ENCODE measurements around the gene THAP4.

THAP4 gene

DNA sequence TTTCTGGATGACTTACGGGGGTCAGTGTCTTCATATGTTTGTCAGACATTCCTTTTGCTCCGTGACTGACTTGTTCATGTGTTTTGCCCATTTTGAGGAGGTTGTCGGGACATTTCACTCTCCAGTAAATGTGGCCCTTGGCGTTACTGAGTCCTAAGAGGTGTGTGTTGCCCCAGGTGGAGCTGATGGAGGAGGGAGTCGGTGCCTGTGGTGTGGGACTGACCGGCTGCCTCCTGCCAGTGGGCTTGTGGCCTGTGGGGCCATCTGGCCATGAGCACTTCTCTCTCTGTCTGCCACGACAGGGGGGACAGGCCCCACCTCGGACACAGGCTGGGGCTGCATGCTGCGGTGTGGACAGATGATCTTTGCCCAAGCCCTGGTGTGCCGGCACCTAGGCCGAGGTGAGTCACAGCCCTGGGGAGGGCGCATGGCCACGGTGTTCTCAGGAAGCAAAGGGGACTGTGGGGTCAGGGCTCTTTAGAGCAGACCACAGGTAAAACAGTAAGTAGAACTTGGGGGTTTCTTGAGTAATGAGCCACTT is 16.3 kb upstream of the THAP4 start:
- DNase-seq (ENCODE audit: extremely low read depth, insufficient read length): no peak
- H3K4me3 ChIP-seq (replicated peaks; ENCODE audit: low read depth, low read length): no peak overlapping the region
- peaks cover 29% of the 10 kb centered on the region for H3K36me3 ChIP-seq (ENCODE audit: control insufficient read depth, insufficient read depth, low read length)
- TF ChIP-seq, protein P1, sequence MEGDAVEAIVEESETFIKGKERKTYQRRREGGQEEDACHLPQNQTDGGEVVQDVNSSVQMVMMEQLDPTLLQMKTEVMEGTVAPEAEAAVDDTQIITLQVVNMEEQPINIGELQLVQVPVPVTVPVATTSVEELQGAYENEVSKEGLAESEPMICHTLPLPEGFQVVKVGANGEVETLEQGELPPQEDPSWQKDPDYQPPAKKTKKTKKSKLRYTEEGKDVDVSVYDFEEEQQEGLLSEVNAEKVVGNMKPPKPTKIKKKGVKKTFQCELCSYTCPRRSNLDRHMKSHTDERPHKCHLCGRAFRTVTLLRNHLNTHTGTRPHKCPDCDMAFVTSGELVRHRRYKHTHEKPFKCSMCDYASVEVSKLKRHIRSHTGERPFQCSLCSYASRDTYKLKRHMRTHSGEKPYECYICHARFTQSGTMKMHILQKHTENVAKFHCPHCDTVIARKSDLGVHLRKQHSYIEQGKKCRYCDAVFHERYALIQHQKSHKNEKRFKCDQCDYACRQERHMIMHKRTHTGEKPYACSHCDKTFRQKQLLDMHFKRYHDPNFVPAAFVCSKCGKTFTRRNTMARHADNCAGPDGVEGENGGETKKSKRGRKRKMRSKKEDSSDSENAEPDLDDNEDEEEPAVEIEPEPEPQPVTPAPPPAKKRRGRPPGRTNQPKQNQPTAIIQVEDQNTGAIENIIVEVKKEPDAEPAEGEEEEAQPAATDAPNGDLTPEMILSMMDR (IDR thresholded peaks at IDR 0.05; ENCODE audit: insufficient read depth, low read length, poor library complexity, severe bottlenecking): no peak
- H3K27me3 ChIP-seq (replicated peaks; ENCODE audit: control insufficient read depth, insufficient read depth, low read length): no peaks in the 10 kb centered on the region

DNA sequence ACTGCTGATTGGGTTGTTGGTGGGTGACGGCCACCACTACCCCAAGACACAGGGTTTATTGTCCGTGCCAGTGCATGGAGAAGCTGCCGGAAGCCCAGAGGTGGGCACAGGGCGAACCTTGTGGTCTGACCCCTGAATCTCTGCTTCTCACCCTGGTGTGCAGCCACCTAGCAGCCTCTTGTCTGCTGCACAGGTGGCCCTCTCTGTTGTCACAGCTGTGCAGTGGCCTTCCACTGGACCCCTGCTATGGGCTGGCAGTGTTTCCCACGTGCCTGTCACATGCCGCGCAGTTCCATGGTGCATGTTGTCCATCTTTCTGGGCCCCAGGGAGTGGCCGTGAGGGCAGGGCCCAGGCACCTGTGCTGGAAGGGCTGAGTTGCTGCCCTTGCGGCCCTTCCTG is 15.8 kb upstream of the THAP4 start:
- no peak for DNase-seq (ENCODE audit: extremely low read depth, insufficient read length)
- peaks cover 27% of the 10 kb centered on the region for H3K36me3 ChIP-seq (ENCODE audit: control insufficient read depth, insufficient read depth, low read length)
- TF ChIP-seq, protein P1 (IDR thresholded peaks at IDR 0.05; ENCODE audit: insufficient read depth, low read length, poor library complexity, severe bottlenecking): no peak
- H3K27me3 ChIP-seq (replicated peaks; ENCODE audit: control insufficient read depth, insufficient read depth, low read length): no peaks in the 10 kb centered on the region
- H3K4me3 ChIP-seq (replicated peaks; ENCODE audit: low read depth, low read length): no peak overlapping the region

DNA sequence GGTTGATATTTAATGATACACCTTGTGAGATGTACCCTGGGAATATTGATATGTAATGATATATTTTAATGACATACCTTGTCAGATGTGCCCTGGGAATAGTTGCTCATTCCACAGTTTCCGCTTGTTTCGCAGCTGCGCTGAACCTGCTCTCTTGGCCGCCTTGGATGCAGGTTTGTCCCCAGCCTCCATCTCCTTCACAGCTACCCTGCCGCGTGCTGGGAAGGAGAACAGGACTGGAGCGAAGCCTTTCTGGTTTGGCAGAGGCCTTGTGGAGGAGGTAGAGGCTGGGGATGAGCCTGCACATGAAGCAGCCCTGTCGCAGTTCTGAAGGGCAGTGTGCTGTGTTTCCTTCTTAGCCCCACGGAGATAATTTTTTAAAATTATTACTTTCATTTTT is 15.2 kb upstream of the THAP4 start:
- no peak overlapping the region for H3K4me3 ChIP-seq (replicated peaks; ENCODE audit: low read depth, low read length)
- peaks cover 27% of the 10 kb centered on the region for H3K36me3 ChIP-seq (ENCODE audit: control insufficient read depth, insufficient read depth, low read length)
- no peak for DNase-seq (ENCODE audit: extremely low read depth, insufficient read length)
- H3K27me3 ChIP-seq (replicated peaks; ENCODE audit: control insufficient read depth, insufficient read depth, low read length): no peaks in the 10 kb centered on the region
- TF ChIP-seq, protein P1 (IDR thresholded peaks at IDR 0.05; ENCODE audit: insufficient read depth, low read length, poor library complexity, severe bottlenecking): no peak

DNA sequence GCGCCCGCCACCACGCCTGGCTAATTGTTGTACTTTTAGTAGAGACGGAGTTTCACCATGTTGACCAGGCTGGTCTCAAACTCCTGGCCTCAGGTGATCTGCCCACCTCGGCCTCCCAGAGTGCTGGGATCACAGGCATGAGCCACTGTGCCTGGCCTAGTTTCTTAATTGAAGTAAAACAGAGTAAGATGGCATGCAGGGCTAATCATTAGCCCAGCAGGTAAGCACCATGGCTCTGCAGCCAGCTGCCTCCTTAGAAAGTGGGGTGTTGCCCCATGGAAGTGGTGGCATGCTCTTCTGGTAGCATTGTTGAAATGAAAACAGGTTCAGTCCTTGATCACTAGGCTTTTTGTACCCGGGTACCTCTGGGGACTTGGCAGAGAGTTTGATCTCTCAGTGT is 13.0 kb upstream of the THAP4 start:
- Histone ChIP-seq H3K36me3 (ENCODE audit: control insufficient read depth, insufficient read depth, low read length) (peaks cover 22% of the 10 kb centered on the region), H3K4me3 (replicated peaks; ENCODE audit: low read depth, low read length) (no peak overlapping the region), H3K27me3 (replicated peaks; ENCODE audit: control insufficient read depth, insufficient read depth, low read length) (no peaks in the 10 kb centered on the region)
- DNase-seq (ENCODE audit: extremely low read depth, insufficient read length): no peak
- TF ChIP-seq, protein P1 (IDR thresholded peaks at IDR 0.05; ENCODE audit: insufficient read depth, low read length, poor library complexity, severe bottlenecking): no peak

DNA sequence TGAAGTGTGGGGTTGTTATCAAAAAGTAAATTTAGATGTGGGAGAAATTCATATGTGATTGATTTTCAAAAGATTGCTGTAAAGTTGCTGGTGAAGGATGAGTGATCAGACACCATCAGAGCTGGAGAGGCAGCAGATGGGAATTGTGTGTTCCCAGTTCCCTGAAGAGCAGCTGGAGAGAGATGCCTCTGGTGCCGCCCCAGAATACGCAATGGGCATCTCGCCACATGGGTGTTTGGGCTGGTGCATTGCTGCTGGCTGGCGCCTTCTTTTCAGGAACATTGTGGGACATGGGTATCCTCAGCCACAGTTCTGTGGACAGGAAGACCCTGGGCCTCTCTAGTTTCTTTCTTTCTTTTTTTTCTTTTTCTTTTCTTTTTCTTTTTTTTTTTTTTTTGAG is 12.4 kb upstream of the THAP4 start:
- H3K36me3 ChIP-seq (ENCODE audit: control insufficient read depth, insufficient read depth, low read length): peaks cover 18% of the 10 kb centered on the region
- DNase-seq (ENCODE audit: extremely low read depth, insufficient read length): no peak
- H3K27me3 ChIP-seq (replicated peaks; ENCODE audit: control insufficient read depth, insufficient read depth, low read length): no peaks in the 10 kb centered on the region
- TF ChIP-seq, protein P1 (IDR thresholded peaks at IDR 0.05; ENCODE audit: insufficient read depth, low read length, poor library complexity, severe bottlenecking): no peak
- H3K4me3 ChIP-seq (replicated peaks; ENCODE audit: low read depth, low read length): no peak overlapping the region

DNA sequence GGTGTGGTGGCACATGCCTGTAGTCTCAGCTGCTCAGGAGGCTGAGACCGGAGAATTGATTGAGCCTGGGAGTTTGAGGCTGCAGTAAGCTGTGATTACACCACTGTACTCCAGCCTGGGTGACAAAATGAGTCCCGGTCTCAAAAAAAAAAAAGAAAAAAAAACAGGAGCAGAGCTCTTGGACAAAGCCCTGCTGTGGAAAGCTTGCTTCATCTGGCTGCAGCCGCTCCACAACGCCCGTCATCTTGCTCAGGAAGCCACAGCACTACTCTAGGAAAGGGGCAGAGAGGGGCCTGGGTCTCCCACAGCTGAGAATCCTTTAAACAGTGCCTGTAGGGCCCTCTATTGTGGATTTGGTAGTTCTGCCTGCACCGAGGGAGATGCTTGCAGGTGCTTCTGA is 11.5 kb upstream of the THAP4 start:
- TF ChIP-seq, protein P1 (IDR thresholded peaks at IDR 0.05; ENCODE audit: insufficient read depth, low read length, poor library complexity, severe bottlenecking): no peak
- Histone ChIP-seq H3K36me3 (ENCODE audit: control insufficient read depth, insufficient read depth, low read length) (peaks cover 18% of the 10 kb centered on the region), H3K4me3 (replicated peaks; ENCODE audit: low read depth, low read length) (no peak overlapping the region), H3K27me3 (replicated peaks; ENCODE audit: control insufficient read depth, insufficient read depth, low read length) (no peaks in the 10 kb centered on the region)
- no peak for DNase-seq (ENCODE audit: extremely low read depth, insufficient read length)

Measured in GM06990 (cell line).